IPS-NIHi11 (cell line): ENCODE results near the gene HABP4.

Experiments
- DNase-seq: peaks from one replicate; pipeline ENCODE4 v3.0.0; 2012; ENCODE audit warnings: mixed read lengths, low spot score

Gene HABP4

GRCh38 chr9:96524045-96524444, 74.1 kb downstream of the HABP4 start:
- DNase-seq, result no peak

GRCh38 chr9:96524764-96525163, 74.8 kb downstream of the HABP4 start:
- DNase-seq, result no peak

- no peak for DNase-seq
These were observed 82.2 kb downstream of the HABP4 start for GRCh38 chr9:96532173-96532572.

- no peak for DNase-seq
These were observed 90.1 kb downstream of the HABP4 start for GRCh38 chr9:96540106-96540505.
